Natural killer cell (primary cell): ENCODE results near the gene RANBP9. TPM values are rescaled to one million over a fixed set of nuclear protein-coding genes. Genes with fewer than 3 reads are reported as not detected.

Experiments
- ATAC-seq, 3 donors: fragments of 150-1000 bp in 2 of 3; fragments of 200-7000 bp in 1 of 3; cut with Tn5 transposase; 1 replicate in 1 of 3; 2 replicates in 2 of 3; pipeline ENCODE4 v1.10.0; 2021; ENCODE audit warnings: mild to moderate bottlenecking in 2 of 3, moderate library complexity in 2 of 3
- DNase-seq, 2 donors: peaks; one replicate each; pipeline versions ENCODE4 v3.0.0 to v3.0.0-alpha.2; 2013 to 2021; ENCODE audit warnings: mixed read lengths in 1 of 2
- H3K27ac ChIP-seq: one replicate; pipeline ENCODE4 v1.5.1; 2013; ENCODE audit warnings: mild to moderate bottlenecking, low read length
- H3K27me3 ChIP-seq: one replicate; pipeline ENCODE4 v1.6.1; 2013; ENCODE audit warnings: low read length; ENCODE audit not compliant: control insufficient read depth, insufficient read depth
- H3K36me3 ChIP-seq: one replicate; pipeline ENCODE4 v1.6.1; 2013; ENCODE audit warnings: low read length; ENCODE audit not compliant: control insufficient read depth, insufficient read depth
- H3K4me1 ChIP-seq: one replicate; pipeline ENCODE4 v1.6.1; 2013; ENCODE audit warnings: low read length; ENCODE audit not compliant: control insufficient read depth, insufficient read depth
- H3K4me3 ChIP-seq: one replicate; pipeline ENCODE4 v1.5.1; 2013; ENCODE audit warnings: low read length
- H3K9me3 ChIP-seq: one replicate; pipeline ENCODE4 v1.6.1; 2013; ENCODE audit warnings: low read length; ENCODE audit not compliant: control insufficient read depth, insufficient read depth
- H3K27ac Mint-ChIP-seq, 2 donors: one replicate each; pipeline ENCODE4 v1.8.0; 2022; ENCODE audit warnings: mild to moderate bottlenecking in 2 of 2, mixed read lengths in 2 of 2, moderate library complexity in 1 of 2
- H3K27me3 Mint-ChIP-seq, 2 donors: one replicate each; pipeline ENCODE4 v1.8.0; 2022; ENCODE audit warnings: low read depth in 2 of 2, mixed read lengths in 2 of 2
- H3K36me3 Mint-ChIP-seq: one replicate; pipeline ENCODE4 v1.8.0; 2022; ENCODE audit warnings: mixed read lengths
- H3K4me1 Mint-ChIP-seq, 2 donors: one replicate each; pipeline ENCODE4 v1.8.0; 2022; ENCODE audit warnings: mixed read lengths in 2 of 2
- H3K4me3 Mint-ChIP-seq: one replicate; pipeline ENCODE4 v1.8.0; 2022; ENCODE audit warnings: mild to moderate bottlenecking, moderate library complexity, mixed read lengths
- H3K9me3 Mint-ChIP-seq, 2 donors: one replicate each; pipeline ENCODE4 v1.8.0; 2022; ENCODE audit warnings: mixed read lengths in 2 of 2
- WGBS: methylation state at CpG from one replicate; pipeline ENCODE4 v1.1.7; 2013; ENCODE audit warnings: missing lambda C conversion rate; ENCODE audit not compliant: insufficient coverage; 5-methylcytosine and 5-hydroxymethylcytosine counted together
- intact Hi-C: fragments of 100-400 bp; cut with micrococcal nuclease; formaldehyde crosslinking; loops from one replicate; pipeline ENCODE4 v1.14.2; 2022
- total RNA-seq, 4 donors: library from RNA; stranded (reverse); fragments of 120-200 nt in 1 of 4; gene quantifications; one replicate each; pipeline versions ENCODE4 v1.2.3 to v1.2.4, GENCODE V29; 2013 to 2022
- TF ChIP-seq, protein P1 (sequence below): fragments of 200-600 bp; IDR thresholded peaks from one replicate; pipeline ENCODE4 v1.8.0; 2022; ENCODE audit warnings: antibody characterized with exemption

The RANBP9 gene
- total RNA-seq, 3 donors from 2014 or later (not counting 1 experiment from before 2014, with no cell fraction given) = 52.2 to 62.5 (median 57.6) TPM

DNA sequence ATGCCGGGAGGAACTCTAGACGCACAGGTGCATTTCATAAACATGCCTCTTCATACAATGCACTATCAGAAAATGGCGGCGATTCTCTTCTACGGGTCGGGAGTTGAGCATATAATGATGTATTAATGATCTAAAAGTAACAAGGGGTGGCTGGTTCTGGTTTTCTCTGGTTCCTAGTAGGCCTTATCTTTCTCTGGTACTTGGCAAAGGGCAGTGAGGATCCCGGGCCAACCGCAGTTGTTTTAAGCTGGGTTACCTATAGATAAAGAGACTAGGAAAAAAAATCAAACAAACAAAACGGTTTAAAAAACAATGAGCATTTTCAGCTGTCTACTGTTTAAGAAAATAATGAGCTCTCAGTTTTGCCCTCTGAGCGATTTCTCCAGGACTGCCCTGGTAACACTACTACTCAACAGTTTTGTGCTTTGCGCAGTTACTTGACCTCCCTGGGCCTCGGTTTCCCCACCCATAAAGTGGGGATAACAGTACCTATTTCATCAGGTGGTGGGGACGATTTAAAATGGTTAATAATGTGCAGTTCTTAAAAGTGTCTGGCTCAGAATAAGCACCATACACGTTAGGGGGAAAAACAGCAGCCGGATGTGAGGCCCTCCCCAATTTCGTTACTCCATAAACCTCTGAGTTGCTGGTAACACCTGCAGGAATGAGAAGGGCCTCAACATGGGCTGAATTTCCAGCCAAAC lies 138.5 kb downstream of the RANBP9 start:
- Histone ChIP-seq H3K4me1 (peaks cover 11% of the 10 kb centered on the region), H3K9me3 (no peaks in the 10 kb centered on the region), H3K36me3 (no peaks in the 10 kb centered on the region), H3K27ac (no peak overlapping the region), H3K27me3 (no peaks in the 10 kb centered on the region), H3K4me3 (no peak overlapping the region)
- Mint-ChIP-seq H3K27ac (peak overlapping the region; percentile 92 to 96), H3K4me3 (peak overlapping the region; percentile 96), H3K27me3 (peaks cover 0 to 3% of the 10 kb centered on the region in 2 donors), H3K36me3 (no peaks in the 10 kb centered on the region), H3K4me1 (peaks cover 16 to 25% of the 10 kb centered on the region in 2 donors), H3K9me3 (no peaks in the 10 kb centered on the region)
- TF ChIP-seq, protein P1, sequence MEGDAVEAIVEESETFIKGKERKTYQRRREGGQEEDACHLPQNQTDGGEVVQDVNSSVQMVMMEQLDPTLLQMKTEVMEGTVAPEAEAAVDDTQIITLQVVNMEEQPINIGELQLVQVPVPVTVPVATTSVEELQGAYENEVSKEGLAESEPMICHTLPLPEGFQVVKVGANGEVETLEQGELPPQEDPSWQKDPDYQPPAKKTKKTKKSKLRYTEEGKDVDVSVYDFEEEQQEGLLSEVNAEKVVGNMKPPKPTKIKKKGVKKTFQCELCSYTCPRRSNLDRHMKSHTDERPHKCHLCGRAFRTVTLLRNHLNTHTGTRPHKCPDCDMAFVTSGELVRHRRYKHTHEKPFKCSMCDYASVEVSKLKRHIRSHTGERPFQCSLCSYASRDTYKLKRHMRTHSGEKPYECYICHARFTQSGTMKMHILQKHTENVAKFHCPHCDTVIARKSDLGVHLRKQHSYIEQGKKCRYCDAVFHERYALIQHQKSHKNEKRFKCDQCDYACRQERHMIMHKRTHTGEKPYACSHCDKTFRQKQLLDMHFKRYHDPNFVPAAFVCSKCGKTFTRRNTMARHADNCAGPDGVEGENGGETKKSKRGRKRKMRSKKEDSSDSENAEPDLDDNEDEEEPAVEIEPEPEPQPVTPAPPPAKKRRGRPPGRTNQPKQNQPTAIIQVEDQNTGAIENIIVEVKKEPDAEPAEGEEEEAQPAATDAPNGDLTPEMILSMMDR = no peak
- 91% methylated on average over 14 of the region's 16 CpGs for WGBS
- ATAC-seq = no peak
- no peak for DNase-seq
- intact Hi-C loops = loop anchor here (10.0 kb wide), 1 partner anchor 192 kb away; no protein-coding TSS in a partner anchor

DNA sequence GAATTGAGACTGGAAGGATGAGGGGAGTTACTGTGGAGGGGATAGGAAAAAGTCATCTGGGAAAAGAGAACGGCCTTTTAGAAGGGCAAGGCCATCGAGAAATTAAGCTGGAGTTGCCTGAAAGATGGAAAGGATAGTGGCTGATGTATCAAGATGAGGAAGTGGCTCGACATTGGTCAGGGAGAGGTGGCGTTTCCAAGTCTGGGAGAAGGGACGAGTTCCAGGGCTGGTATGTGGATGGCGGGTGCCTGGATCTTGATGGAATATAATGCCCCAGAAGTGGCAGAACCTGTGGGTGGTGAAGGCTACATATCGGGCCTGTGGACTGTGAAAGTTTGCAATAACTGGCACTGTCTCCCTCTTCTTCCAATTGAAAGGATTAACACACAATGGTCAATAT lies 139.4 kb downstream of the RANBP9 start:
- TF ChIP-seq, protein P1 = no peak
- Histone ChIP-seq H3K9me3 (no peaks in the 10 kb centered on the region), H3K27ac (no peak overlapping the region), H3K27me3 (no peaks in the 10 kb centered on the region), H3K36me3 (no peaks in the 10 kb centered on the region), H3K4me1 (peaks cover 11% of the 10 kb centered on the region), H3K4me3 (no peak overlapping the region)
- 86% methylated on average over 6 of the region's 7 CpGs for WGBS
- Mint-ChIP-seq H3K9me3 (no peaks in the 10 kb centered on the region), H3K27me3 (peaks cover 5 to 8% of the 10 kb centered on the region in 2 donors), H3K27ac (peak overlapping the region in 1 of 2 donors; percentile 61), H3K4me1 (peaks cover 16 to 25% of the 10 kb centered on the region in 2 donors), H3K36me3 (no peaks in the 10 kb centered on the region), H3K4me3 (peak overlapping the region; percentile 96)
- ATAC-seq (no peak), DNase-seq (no peak)
- intact Hi-C loops = loop anchor here (10.0 kb wide), 1 partner anchor 193 kb away; no protein-coding TSS in a partner anchor

Other genes starting within 250 kb of the RANBP9 start
- gene GFOD1, start 224.2 kb downstream of the RANBP9 start, total RNA-seq = 10 to 100 TPM; 59.7 to 74.5 (median 71.2) TPM
- 10 to 100 TPM in 2 of 3 donors, 1 to 10 TPM in 1; 8.8 to 13.9 (median 12.2) TPM for gene SIRT5, start 137.2 kb downstream of the RANBP9 start, total RNA-seq
- gene NOL7, start 96.5 kb downstream of the RANBP9 start, total RNA-seq = 10 to 100 TPM; 24.7 to 31.3 (median 29.6) TPM
- gene MCUR1, start 102.7 kb upstream of the RANBP9 start, total RNA-seq = 1 to 10 TPM; 6.0 to 9.6 (median 7.9) TPM
- not detected for gene RNF182, start 213.1 kb upstream of the RANBP9 start, total RNA-seq